RWPE2 (cell line): Measurements from ENCODE around the gene DNLZ.

Source experiments
- ATAC-seq: fragments of 200-7000 bp; cut with Tn5 transposase; 3 replicates; pipeline ENCODE4 v1.9.1; 2021; ENCODE audit warnings: low read depth
- DNase-seq: peaks from one replicate; pipeline ENCODE4 v3.0.0-alpha.2; 2020; ENCODE audit warnings: low spot score
- H3K27ac ChIP-seq: fragments of 450-650 bp; 2 replicates; pipeline ENCODE4 v1.5.1; 2017; ENCODE audit warnings: mild to moderate bottlenecking; ENCODE audit not compliant: poor library complexity, severe bottlenecking
- H3K27me3 ChIP-seq: fragments of 250-450 bp; sonication (Bioruptor Pico); 2 replicates; pipeline ENCODE4 v1.5.1; 2021; ENCODE audit warnings: mild to moderate bottlenecking, moderate library complexity; ENCODE audit not compliant: insufficient read depth, poor library complexity, severe bottlenecking
- H3K36me3 ChIP-seq: fragments of 250-450 bp; sonication (Bioruptor Pico); 2 replicates; pipeline ENCODE4 v1.5.1; 2020; ENCODE audit warnings: low read depth, mild to moderate bottlenecking, moderate library complexity
- H3K4me1 ChIP-seq: fragments of 250-450 bp; sonication (Bioruptor Pico); 2 replicates; pipeline ENCODE4 v1.5.1; 2021; ENCODE audit warnings: mild to moderate bottlenecking, moderate library complexity; ENCODE audit not compliant: insufficient read depth, poor library complexity, severe bottlenecking
- H3K4me3 ChIP-seq: fragments of 250-450 bp; sonication (Bioruptor Pico); 2 replicates; pipeline ENCODE4 v1.5.1; 2021; ENCODE audit warnings: mild to moderate bottlenecking, moderate library complexity; ENCODE audit not compliant: severe bottlenecking
- H3K9me3 ChIP-seq: fragments of 250-450 bp; sonication (Bioruptor Pico); 2 replicates; pipeline ENCODE4 v1.5.1; 2021; ENCODE audit warnings: mild to moderate bottlenecking, moderate library complexity; ENCODE audit not compliant: severe bottlenecking
- TF ChIP-seq, protein P1 (sequence below): fragments of 450-650 bp; IDR thresholded peaks from one replicate; pipeline ENCODE4 v1.5.1; 2017; ENCODE audit warnings: mild to moderate bottlenecking, moderate library complexity; ENCODE audit not compliant: poor library complexity, severe bottlenecking

Gene DNLZ

DNA sequence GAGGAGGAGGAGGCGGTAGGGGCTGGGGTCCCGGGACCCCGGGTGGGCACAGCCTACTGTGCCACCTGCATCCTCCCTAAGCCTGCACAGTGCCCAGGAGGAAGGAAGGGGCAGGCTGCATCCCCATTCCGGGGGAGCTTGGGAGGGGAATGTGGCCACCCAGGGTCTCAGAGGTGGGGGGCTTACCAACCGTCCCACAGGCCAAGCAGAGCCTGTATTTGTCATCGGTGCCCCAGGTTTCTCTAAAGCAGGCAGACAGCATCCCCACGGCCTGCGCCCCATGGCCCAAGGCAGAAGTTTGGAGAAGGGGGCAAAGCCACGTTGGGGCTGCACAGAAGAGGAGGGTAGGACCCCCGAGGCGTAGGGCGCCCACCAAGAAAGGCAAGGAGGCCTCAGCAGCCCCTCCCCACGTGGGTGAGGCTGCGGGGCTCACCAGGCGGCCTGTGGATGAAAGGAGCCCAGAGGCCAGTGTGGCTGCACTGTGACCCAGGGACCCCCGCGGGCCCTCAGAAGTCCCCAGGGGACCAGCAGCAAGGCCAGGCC lies 36.7 kb downstream of the DNLZ start:
- H3K27ac ChIP-seq: no peak overlapping the region
- no peaks in the 10 kb centered on the region for H3K27me3 ChIP-seq
- H3K4me3 ChIP-seq: no peak overlapping the region
- DNase-seq: no peak
- H3K4me1 ChIP-seq: peaks cover 3% of the 10 kb centered on the region
- ATAC-seq: no peak
- H3K9me3 ChIP-seq: no peaks in the 10 kb centered on the region
- TF ChIP-seq, protein P1, sequence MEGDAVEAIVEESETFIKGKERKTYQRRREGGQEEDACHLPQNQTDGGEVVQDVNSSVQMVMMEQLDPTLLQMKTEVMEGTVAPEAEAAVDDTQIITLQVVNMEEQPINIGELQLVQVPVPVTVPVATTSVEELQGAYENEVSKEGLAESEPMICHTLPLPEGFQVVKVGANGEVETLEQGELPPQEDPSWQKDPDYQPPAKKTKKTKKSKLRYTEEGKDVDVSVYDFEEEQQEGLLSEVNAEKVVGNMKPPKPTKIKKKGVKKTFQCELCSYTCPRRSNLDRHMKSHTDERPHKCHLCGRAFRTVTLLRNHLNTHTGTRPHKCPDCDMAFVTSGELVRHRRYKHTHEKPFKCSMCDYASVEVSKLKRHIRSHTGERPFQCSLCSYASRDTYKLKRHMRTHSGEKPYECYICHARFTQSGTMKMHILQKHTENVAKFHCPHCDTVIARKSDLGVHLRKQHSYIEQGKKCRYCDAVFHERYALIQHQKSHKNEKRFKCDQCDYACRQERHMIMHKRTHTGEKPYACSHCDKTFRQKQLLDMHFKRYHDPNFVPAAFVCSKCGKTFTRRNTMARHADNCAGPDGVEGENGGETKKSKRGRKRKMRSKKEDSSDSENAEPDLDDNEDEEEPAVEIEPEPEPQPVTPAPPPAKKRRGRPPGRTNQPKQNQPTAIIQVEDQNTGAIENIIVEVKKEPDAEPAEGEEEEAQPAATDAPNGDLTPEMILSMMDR: no peak
- H3K36me3 ChIP-seq: no peaks in the 10 kb centered on the region

DNA sequence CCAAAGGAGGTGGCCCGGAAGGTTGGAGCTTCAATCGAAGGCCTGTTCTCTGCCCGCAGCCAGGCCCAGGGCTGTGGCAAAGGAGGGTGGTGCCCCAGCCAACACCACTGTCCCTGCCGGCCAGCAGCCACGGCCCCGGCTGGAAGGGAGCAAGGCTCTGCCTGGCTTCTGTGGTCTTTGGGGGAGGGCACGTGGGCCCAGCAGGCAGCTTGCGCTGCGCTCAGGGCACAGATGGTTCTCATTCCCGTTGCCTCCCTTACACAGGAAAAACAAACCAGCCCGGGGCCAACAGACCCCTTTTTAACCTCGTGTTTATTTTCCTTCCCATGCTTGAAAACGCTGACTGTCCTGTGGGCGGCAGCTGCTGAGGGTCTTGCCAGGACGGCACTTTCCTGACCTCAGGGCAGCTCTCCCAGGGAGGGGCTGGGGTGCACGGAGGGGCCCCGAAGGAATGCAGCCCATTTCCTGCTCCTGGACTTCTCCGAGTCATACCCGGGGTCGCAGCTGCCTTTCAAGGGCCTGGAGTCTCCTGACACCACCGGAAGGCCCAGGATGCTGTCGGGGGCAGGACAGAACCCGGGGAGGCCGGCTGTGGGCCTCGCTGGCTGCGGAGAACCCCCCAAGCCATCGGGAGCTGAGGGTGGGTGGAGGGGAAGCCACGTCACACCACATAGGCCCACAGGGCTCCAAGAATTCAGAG lies 37.3 kb downstream of the DNLZ start:
- Histone ChIP-seq H3K4me1 (peaks cover 3% of the 10 kb centered on the region), H3K4me3 (no peak overlapping the region), H3K36me3 (no peaks in the 10 kb centered on the region), H3K9me3 (no peaks in the 10 kb centered on the region), H3K27me3 (no peaks in the 10 kb centered on the region), H3K27ac (no peak overlapping the region)
- ATAC-seq (no peak), DNase-seq (no peak)
- TF ChIP-seq, protein P1: no peak

DNA sequence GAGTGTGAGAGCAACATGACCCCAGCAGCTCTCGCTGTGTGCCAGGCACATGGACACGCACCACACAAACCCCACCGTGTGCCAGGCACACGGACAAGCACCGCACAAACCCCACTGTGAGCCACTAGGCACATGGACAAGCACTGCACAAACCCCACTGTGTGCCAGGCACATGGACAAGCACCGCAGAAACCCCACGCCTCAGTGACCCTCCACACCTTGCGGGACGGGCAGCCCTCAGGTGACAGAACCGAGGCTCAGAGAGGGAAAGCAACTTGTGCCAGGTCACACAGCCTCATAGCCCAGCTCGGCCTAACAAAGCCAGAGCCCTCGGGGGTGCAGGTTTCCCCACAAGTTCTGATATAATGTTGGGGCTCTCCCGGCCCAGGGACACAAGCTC lies 38.2 kb downstream of the DNLZ start:
- H3K27ac ChIP-seq: no peak overlapping the region
- no peaks in the 10 kb centered on the region for H3K27me3 ChIP-seq
- no peak for DNase-seq
- no peaks in the 10 kb centered on the region for H3K36me3 ChIP-seq
- TF ChIP-seq, protein P1: no peak
- H3K9me3 ChIP-seq: no peaks in the 10 kb centered on the region
- ATAC-seq: no peak
- H3K4me1 ChIP-seq: peaks cover 3% of the 10 kb centered on the region
- H3K4me3 ChIP-seq: no peak overlapping the region

DNA sequence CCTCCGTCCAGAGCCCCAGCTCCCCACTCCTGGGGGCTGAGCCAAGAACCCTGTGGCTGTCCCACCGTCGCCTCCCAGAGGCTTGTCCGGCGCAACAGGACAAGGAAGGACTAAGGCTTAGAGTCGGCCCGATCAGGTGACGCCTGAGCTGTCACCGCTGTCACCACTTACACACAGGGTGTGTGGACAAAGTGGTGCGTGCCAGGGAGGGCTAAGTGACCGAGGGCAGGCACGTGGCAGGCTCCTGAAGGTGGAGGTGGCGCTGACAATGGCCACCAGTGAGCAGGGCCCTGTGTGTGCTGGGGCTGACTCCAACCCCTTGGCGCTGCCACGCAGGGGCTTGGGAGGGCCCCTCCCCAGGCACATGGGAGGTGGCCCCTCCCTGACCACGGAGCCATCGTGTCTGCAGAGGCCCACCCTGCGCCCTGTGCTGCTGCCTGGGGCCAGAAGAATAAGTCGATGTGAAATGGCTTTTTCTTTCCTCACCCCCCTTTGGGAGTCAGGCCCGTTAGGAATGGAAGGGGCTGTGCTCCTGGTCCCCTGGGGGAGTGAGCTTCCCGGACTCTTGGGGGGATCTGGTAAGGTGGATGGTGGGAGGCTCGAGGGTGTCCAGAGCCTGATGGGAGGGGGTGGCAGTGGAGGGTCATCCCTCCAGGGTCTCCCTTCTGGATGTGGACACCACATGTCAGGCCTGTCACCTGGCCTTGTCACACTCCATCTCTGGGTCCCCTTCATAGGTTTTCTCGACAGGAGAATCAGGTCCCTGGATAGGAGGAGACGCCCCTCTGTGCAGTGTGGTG lies 38.8 kb downstream of the DNLZ start:
- TF ChIP-seq, protein P1: no peak
- Histone ChIP-seq H3K4me3 (no peak overlapping the region), H3K4me1 (peaks cover 3% of the 10 kb centered on the region), H3K36me3 (no peaks in the 10 kb centered on the region), H3K9me3 (no peaks in the 10 kb centered on the region), H3K27ac (no peak overlapping the region), H3K27me3 (no peaks in the 10 kb centered on the region)
- DNase-seq: no peak
- no peak for ATAC-seq
